NCI-H460 (cell line): Measurements from ENCODE around the gene NPC1. TPM values are rescaled to one million over a fixed set of nuclear protein-coding genes. Genes with fewer than 3 reads are reported as not detected.
"Not testable (repeated sequence)": the region's sequence is repeated elsewhere in the genome, so short reads cannot be mapped to it uniquely, and the experiment has no call there.

Experiments
- DNase-seq: peaks from one replicate; pipeline ENCODE4 v3.0.0-alpha.2; 2016; ENCODE audit warnings: low read depth; ENCODE audit errors: extremely low read depth
- small RNA-seq, 2 experiments: library from RNA; depleted of rRNA; stranded (forward); fragments of <200 nt; gene quantifications; one replicate each; pipeline ENCODE3, GENCODE V24; 2014
- total RNA-seq: library from RNA; depleted of rRNA; stranded (reverse); fragments of >200 nt; shearing (Covaris generic); gene quantifications from 2 replicates; pipeline ENCODE4 v1.2.3, GENCODE V29; 2014; rRNA removed

NPC1 gene
- total RNA-seq, 1 experiment from 2014 or later, result 36.0 TPM

- no peak for DNase-seq
These were observed 88.2 kb downstream of the NPC1 start for GRCh38 chr18:23498117-23498516.

- no peak for DNase-seq
These were observed 90.4 kb downstream of the NPC1 start for GRCh38 chr18:23495723-23496440.

DNA sequence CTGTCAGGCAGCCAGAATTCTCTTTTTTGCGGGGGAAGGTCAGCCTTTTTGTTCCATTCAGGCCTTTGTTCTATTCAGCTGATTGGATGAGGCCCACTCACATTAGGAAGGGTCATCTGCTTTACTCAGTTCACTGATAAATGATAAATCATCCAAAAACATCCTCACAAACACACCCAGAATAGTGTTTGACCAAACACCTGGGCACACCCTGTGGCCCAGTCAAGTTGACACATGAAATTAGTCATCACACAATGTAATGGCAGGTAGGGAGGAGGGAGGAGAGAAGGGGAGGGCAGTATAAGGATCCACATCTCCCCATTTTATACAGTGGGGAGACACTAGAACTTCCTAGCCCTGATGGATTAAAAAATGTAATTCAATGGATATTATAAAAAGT, 91.3 kb downstream of the NPC1 start:
- no peak for DNase-seq

- no peak for DNase-seq
These were observed 92.7 kb downstream of the NPC1 start for GRCh38 chr18:23493654-23494053.

- DNase-seq, result not testable (repeated sequence)
These were observed 96.7 kb downstream of the NPC1 start for GRCh38 chr18:23489586-23489985.

DNA sequence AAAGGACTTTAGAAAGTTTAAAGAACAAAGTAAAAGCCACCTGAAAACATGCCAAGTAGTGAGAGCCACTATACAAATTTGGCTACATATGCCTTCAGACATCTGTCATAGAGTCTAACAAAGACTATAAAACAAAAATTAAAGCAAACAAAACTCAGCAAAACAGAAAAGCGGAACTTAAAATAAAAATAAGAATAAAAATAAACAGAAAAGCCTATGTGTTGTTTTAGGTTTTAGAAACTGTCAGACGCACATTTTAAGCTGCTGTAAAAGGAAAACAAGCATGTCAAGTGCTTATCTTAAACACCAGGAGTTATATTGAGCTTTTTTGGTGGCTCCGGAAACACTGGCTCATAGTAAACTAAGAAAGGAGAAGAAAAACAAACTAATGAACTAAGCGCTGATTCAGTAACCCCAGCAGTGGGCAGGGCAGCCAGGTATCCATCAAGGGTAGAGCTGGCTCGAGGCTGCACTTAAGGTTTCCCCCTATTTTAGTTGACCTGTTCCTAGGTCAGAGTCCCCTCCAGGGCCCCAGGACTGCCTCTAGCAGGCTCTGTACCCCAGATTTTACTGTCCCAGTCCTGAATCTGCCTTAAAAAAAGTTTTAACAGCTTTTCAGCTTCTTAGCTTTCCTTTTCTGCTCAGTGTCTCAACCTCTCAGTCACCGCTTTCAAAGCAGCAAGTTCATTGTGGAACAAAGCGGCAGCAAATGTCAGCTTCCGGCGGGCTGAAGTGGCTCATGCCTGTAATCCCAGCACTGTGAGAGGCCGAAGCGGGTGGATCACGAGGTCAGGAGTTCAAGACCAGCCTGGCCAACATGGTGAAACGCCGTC, 98.4 kb downstream of the NPC1 start:
- no peak for DNase-seq

DNA sequence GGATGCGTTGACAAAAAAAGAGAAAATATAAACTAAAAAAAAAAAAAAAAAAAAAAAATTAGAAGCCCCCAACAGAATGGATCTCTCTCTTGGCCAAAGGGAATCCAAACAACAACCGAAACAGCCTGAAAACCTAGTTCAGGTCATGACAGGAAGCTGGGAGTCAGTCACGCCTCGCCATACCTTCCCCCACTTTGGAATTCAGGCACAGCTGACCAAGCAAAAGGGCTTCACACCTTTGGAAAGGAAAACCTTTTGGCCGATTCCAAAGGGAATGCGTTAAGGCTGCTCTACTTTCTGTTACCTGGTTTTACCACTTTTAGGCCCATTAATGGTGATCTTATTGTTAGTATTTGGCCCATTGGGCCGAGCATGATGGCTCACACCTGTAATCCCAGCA, 100.9 kb downstream of the NPC1 start:
- no peak for DNase-seq

GRCh38 chr18:23484561-23485182, 101.6 kb downstream of the NPC1 start:
- no peak for DNase-seq

Small RNAs within 50 kb of the gene (small RNA-seq; reads per million reads assigned to genes)
- 0 reads per million in 2 experiments for gene AC026634.1
- 0 reads per million in 2 experiments for gene RF00019

Other genes starting within 250 kb of the NPC1 start
- gene RIOK3, start 133.2 kb downstream of the NPC1 start, total RNA-seq, result 94.9 and 105 TPM in 2 replicates
- 28.3 and 37.7 TPM in 2 replicates for gene RMC1, start 83.0 kb downstream of the NPC1 start, total RNA-seq
- 6.9 and 7.4 TPM in 2 replicates for gene ANKRD29, start 76.4 kb upstream of the NPC1 start, total RNA-seq
- gene LAMA3, start 102.9 kb upstream of the NPC1 start, total RNA-seq, result 3.4 and 3.9 TPM in 2 replicates